H9 (cell line): ENCODE measurements around the gene ANO9. TPM values are rescaled to one million over a fixed set of nuclear protein-coding genes. Genes with fewer than 3 reads are reported as not detected.

Experiments used
- DNase-seq: peaks from one replicate; pipeline ENCODE4 v3.0.0-alpha.2; 2017
- H2AFZ ChIP-seq: one replicate; pipeline ENCODE4 v1.6.1; 2013; ENCODE audit warnings: mild to moderate bottlenecking, low read length, control low read depth, moderate library complexity
- H2AK5ac ChIP-seq: 2 replicates; pipeline ENCODE4 v1.6.1; 2013; ENCODE audit warnings: low read length, control low read depth, mixed read lengths; ENCODE audit not compliant: insufficient read length
- H2BK120ac ChIP-seq: one replicate; pipeline ENCODE4 v1.6.1; 2013; ENCODE audit warnings: low read depth, mild to moderate bottlenecking, low read length, control low read depth, inconsistent platforms; ENCODE audit not compliant: poor library complexity, severe bottlenecking
- H2BK12ac ChIP-seq: 2 replicates; pipeline ENCODE4 v1.6.1; 2013; ENCODE audit warnings: low read length, control low read depth, mixed read lengths, low read depth; ENCODE audit not compliant: insufficient read length
- H2BK15ac ChIP-seq: 2 replicates; pipeline ENCODE4 v1.6.1; 2013; ENCODE audit warnings: low read depth, low read length, control low read depth
- H2BK20ac ChIP-seq: one replicate; pipeline ENCODE4 v1.6.1; 2013; ENCODE audit warnings: low read depth, mild to moderate bottlenecking, low read length, control low read depth, inconsistent platforms; ENCODE audit not compliant: poor library complexity, severe bottlenecking
- H2BK5ac ChIP-seq: 2 replicates; pipeline ENCODE4 v1.6.1; 2013; ENCODE audit warnings: low read length, control low read depth, mixed read lengths; ENCODE audit not compliant: insufficient read length
- H3K14ac ChIP-seq: 2 replicates; pipeline ENCODE4 v1.6.1; 2013; ENCODE audit warnings: low read length, control low read depth; ENCODE audit not compliant: insufficient read depth
- H3K18ac ChIP-seq: 2 replicates; pipeline ENCODE4 v1.6.1; 2013; ENCODE audit warnings: low read depth, mild to moderate bottlenecking, mixed read lengths, low read length, control low read depth; ENCODE audit not compliant: insufficient read length
- H3K23ac ChIP-seq: 2 replicates; pipeline ENCODE4 v1.6.1; 2013; ENCODE audit warnings: low read length, control low read depth, mixed read lengths, low read depth; ENCODE audit not compliant: insufficient read length
- H3K23me2 ChIP-seq: 2 replicates; pipeline ENCODE4 v1.6.1; 2013; ENCODE audit warnings: low read depth, mild to moderate bottlenecking, mixed read lengths, low read length, control low read depth; ENCODE audit not compliant: insufficient read length, poor library complexity, severe bottlenecking
- H3K27ac ChIP-seq: 2 replicates; pipeline ENCODE4 v1.5.1; 2013; ENCODE audit warnings: low read length, control low read depth, mixed read lengths, low read depth; ENCODE audit not compliant: insufficient read length
- H3K27me3 ChIP-seq: 2 replicates; pipeline ENCODE4 v1.6.1; 2013; ENCODE audit warnings: low read length, control low read depth, inconsistent platforms; ENCODE audit not compliant: insufficient read depth
- H3K4ac ChIP-seq: 2 replicates; pipeline ENCODE4 v1.6.1; 2013; ENCODE audit warnings: low read depth, mild to moderate bottlenecking, control low read depth, inconsistent platforms, low read length, moderate library complexity
- H3K4me1 ChIP-seq: 2 replicates; pipeline ENCODE4 v1.6.1; 2013; ENCODE audit warnings: low read length, control low read depth, inconsistent platforms; ENCODE audit not compliant: insufficient read depth
- H3K4me2 ChIP-seq: 2 replicates; pipeline ENCODE4 v1.6.1; 2013; ENCODE audit warnings: low read length, control low read depth, mixed read lengths; ENCODE audit not compliant: insufficient read length, insufficient read depth
- H3K56ac ChIP-seq: 2 replicates; pipeline ENCODE4 v1.6.1; 2013; ENCODE audit warnings: low read depth, mild to moderate bottlenecking, mixed read lengths, low read length, control low read depth; ENCODE audit not compliant: insufficient read length
- H3K79me1 ChIP-seq: 2 replicates; pipeline ENCODE4 v1.6.1; 2013; ENCODE audit warnings: low read depth, mild to moderate bottlenecking, moderate library complexity, low read length, control low read depth, inconsistent platforms; ENCODE audit not compliant: insufficient read depth, poor library complexity, severe bottlenecking
- H3K79me2 ChIP-seq: 2 replicates; pipeline ENCODE4 v1.6.1; 2013; ENCODE audit warnings: low read length, control low read depth, inconsistent platforms; ENCODE audit not compliant: insufficient read depth
- H3K9ac ChIP-seq: 2 replicates; pipeline ENCODE4 v1.6.1; 2013; ENCODE audit warnings: low read length, control low read depth, mixed read lengths; ENCODE audit not compliant: insufficient read length; ENCODE audit errors: extremely low read depth
- H3K9me3 ChIP-seq: one replicate; pipeline ENCODE4 v1.6.1; 2013; ENCODE audit warnings: low read depth, low read length, inconsistent platforms; ENCODE audit not compliant: control insufficient read depth
- H3T11ph ChIP-seq: one replicate; pipeline ENCODE4 v1.6.1; 2013; ENCODE audit warnings: mild to moderate bottlenecking, low read length, control low read depth, inconsistent platforms
- H4K20me1 ChIP-seq: one replicate; pipeline ENCODE4 v1.6.1; 2013; ENCODE audit not compliant: control insufficient read depth, insufficient read length, insufficient read depth
- H4K5ac ChIP-seq: 2 replicates; pipeline ENCODE4 v1.6.1; 2013; ENCODE audit warnings: low read depth, mild to moderate bottlenecking, mixed read lengths, low read length, control low read depth; ENCODE audit not compliant: insufficient read length
- H4K8ac ChIP-seq: replicated peaks from 2 replicates; pipeline ENCODE4 v1.6.1; 2013; ENCODE audit warnings: low read length, control low read depth, mixed read lengths, low read depth; ENCODE audit not compliant: insufficient read length
- H4K91ac ChIP-seq: 2 replicates; pipeline ENCODE4 v1.6.1; 2013; ENCODE audit warnings: low read depth, mild to moderate bottlenecking, moderate library complexity, mixed read lengths, low read length, control low read depth; ENCODE audit not compliant: insufficient read length
- H3K27ac Mint-ChIP-seq, 3 experiments: 2 replicates in 2 of 3; 3 replicates in 1 of 3; pipeline ENCODE4 v1.8.0; 2020 to 2021; ENCODE audit warnings: mixed read lengths in 3 of 3, mild to moderate bottlenecking in 1 of 3, moderate library complexity in 1 of 3
- H3K27me3 Mint-ChIP-seq: 2 replicates; pipeline ENCODE4 v1.8.0; 2021; ENCODE audit warnings: low read depth, mild to moderate bottlenecking, moderate library complexity, mixed read lengths
- H3K36me3 Mint-ChIP-seq, 3 experiments: 2 replicates in 2 of 3; 3 replicates in 1 of 3; pipeline ENCODE4 v1.8.0; 2020 to 2021; ENCODE audit warnings: low read depth in 3 of 3, mixed read lengths in 3 of 3; ENCODE audit not compliant: insufficient read depth in 1 of 3
- H3K4me1 Mint-ChIP-seq, 2 experiments: 2 replicates each; pipeline ENCODE4 v1.8.0; 2020; ENCODE audit warnings: mixed read lengths in 2 of 2
- H3K4me3 Mint-ChIP-seq, 2 experiments: 2 replicates in 1 of 2; 3 replicates in 1 of 2; pipeline ENCODE4 v1.8.0; 2020 to 2021; ENCODE audit warnings: mild to moderate bottlenecking in 2 of 2, mixed read lengths in 2 of 2, moderate library complexity in 1 of 2
- H3K9me3 Mint-ChIP-seq, 2 experiments: 2 replicates in 1 of 2; 3 replicates in 1 of 2; pipeline ENCODE4 v1.8.0; 2020; ENCODE audit warnings: mild to moderate bottlenecking in 2 of 2, mixed read lengths in 2 of 2, moderate library complexity in 1 of 2
- CTCF ChIP-seq: fragments of 200-600 bp; sonication (generic); conservative IDR thresholded peaks from 3 replicates; pipeline ENCODE4 v1.8.0; 2021; ENCODE audit warnings: antibody characterized with exemption, mild to moderate bottlenecking
- WGBS: extraction: QIAGEN DNeasy Blood & Tissue Kit; methylation state at CpG from one replicate; pipeline ENCODE4 v1.1.7; 2013; ENCODE audit warnings: missing lambda C conversion rate, low lambda C conversion rate, mixed read lengths; ENCODE audit not compliant: insufficient read length; ENCODE audit errors: extremely low coverage; 5-methylcytosine and 5-hydroxymethylcytosine counted together
- total RNA-seq: library from RNA; stranded (reverse); gene quantifications from 2 replicates; pipeline ENCODE4 v1.2.1, GENCODE V29; 2021

Gene ANO9
- total RNA-seq, 1 experiment from 2014 or later: 13.1 TPM

DNA sequence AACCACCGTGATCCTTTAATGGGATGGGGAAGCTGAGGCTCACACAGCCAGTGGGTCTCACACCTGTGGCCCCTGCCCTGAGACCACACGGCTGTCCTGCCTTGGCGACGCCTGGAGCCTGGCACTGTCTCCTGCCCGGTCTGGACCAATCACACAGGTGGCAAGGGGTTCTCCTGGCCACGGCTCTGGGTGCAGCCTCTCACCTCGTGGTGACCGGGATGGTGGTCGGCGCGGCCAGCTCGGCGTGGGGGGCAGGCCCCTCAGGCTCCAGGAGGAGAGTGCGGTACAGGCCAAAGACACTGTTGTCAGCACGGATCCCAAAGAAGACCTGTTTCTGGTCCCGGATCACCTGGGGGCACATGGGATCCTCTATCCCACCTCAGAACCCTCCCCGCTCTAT is 8.7 kb downstream of the ANO9 start:
- H2BK15ac ChIP-seq: no peak overlapping the region
- H3K9ac ChIP-seq: no peak overlapping the region
- H4K5ac ChIP-seq: no peak overlapping the region
- no peak overlapping the region for H2BK12ac ChIP-seq
- no peaks in the 10 kb centered on the region for H3K4me1 ChIP-seq
- no peak overlapping the region for H3K18ac ChIP-seq
- no peak overlapping the region for H3K27ac ChIP-seq
- Mint-ChIP-seq H3K9me3 (peaks cover 9 to 12% of the 10 kb centered on the region in 2 experiments), H3K36me3 (peaks cover 3 to 20% (median 7%) of the 10 kb centered on the region in 3 experiments), H3K27me3 (peaks cover 2% of the 10 kb centered on the region), H3K4me1 (peaks cover 0 to 3% of the 10 kb centered on the region in 2 experiments; a peak in 1 of 4 replicates), H3K27ac (no peak overlapping the region), H3K4me3 (no peak overlapping the region)
- H2BK5ac ChIP-seq: no peak overlapping the region
- H3K56ac ChIP-seq: no peak overlapping the region
- no peak overlapping the region for H3K4me2 ChIP-seq
- no peak overlapping the region for H2AK5ac ChIP-seq
- H4K20me1 ChIP-seq: no peaks in the 10 kb centered on the region
- no peak overlapping the region for H3K23ac ChIP-seq
- no peak for DNase-seq
- H2BK120ac ChIP-seq: no peak overlapping the region
- H2BK20ac ChIP-seq: no peak overlapping the region
- H3K79me2 ChIP-seq: no peaks in the 10 kb centered on the region
- no peak for TF ChIP-seq CTCF
- H4K91ac ChIP-seq: no peak overlapping the region
- H3T11ph ChIP-seq: no peak overlapping the region
- no peaks in the 10 kb centered on the region for H3K23me2 ChIP-seq
- no peak overlapping the region for H3K14ac ChIP-seq
- H3K27me3 ChIP-seq: no peaks in the 10 kb centered on the region
- H3K4ac ChIP-seq: no peak overlapping the region
- H3K9me3 ChIP-seq: peaks cover 7% of the 10 kb centered on the region
- no peak overlapping the region for H2AFZ ChIP-seq
- H4K8ac ChIP-seq: no peak overlapping the region
- WGBS: no CpG with 5 or more reads among the region's 17 CpGs
- no peaks in the 10 kb centered on the region for H3K79me1 ChIP-seq
